ENCODE data around the gene F8A1. TPM values are rescaled to one million over a fixed set of nuclear protein-coding genes. Genes with fewer than 3 reads are reported as not detected.
"Not testable (repeated sequence)": the region's sequence is repeated elsewhere in the genome, so short reads cannot be mapped to it uniquely, and the experiment has no call there.

The F8A1 gene
- total RNA-seq (2021; fragmentation: NEBNext Ultra II Directional; extraction: Animal tissue kit (Norgen Biotek cat#: 25700)) (26.8 and 30.2 TPM in 2 replicates), polyA plus RNA-seq (2011; rRNA removed) (17.0 and 18.9 TPM in 2 replicates), polyA minus RNA-seq (2011; rRNA and poly(A)+ RNA removed) (8.5 and 12.9 TPM in 2 replicates)
- 9.2 TPM for polyA plus RNA-seq (2011; cell fraction: cytosol; rRNA removed)
- 9.8 TPM for polyA plus RNA-seq (2011; cell fraction: nucleus; rRNA removed)
- 23.4 to 29.8 TPM (median 27.3 TPM) in 4 replicates for polyA plus RNA-seq (2012, experiment 1 of 2)
- 30.1 TPM for polyA plus RNA-seq (2012, experiment 2 of 2)
- polyA plus RNA-seq (2013, experiment 1 of 2): 32.1 TPM
- 30.8 TPM for polyA plus RNA-seq (2013, experiment 2 of 2)
- polyA minus RNA-seq (2011; cell fraction: cytosol; rRNA and poly(A)+ RNA removed): 10.4 TPM
- polyA minus RNA-seq (2011; cell fraction: nucleus; rRNA and poly(A)+ RNA removed): 14.7 TPM
- long read RNA-seq, experiment 1, transcript F8A1-201 (1 exons, 1,713 nt): major isoform, 54 of 55 reads
- long read RNA-seq, experiment 1, partial matches to known transcripts: 0 of 55 reads
- long read RNA-seq, experiment 1, other reads (novel, unspliced or antisense): 1 of 55 reads
- long read RNA-seq, experiment 2: 0 reads

- H4K5ac ChIP-seq (ENCODE audit: insufficient read length, low read depth, low read length); H3K23ac ChIP-seq (ENCODE audit: insufficient read length); H3K27me3 ChIP-seq (replicated peaks in 1 of 4; ENCODE audit: control insufficient read depth in 3 of 4, extremely low read depth in 1 of 4, insufficient read depth in 3 of 4, low read length in 3 of 4); H3K4me3 ChIP-seq (ENCODE audit: extremely low read depth in 1 of 4, insufficient read depth in 2 of 4, low read depth in 3 of 4, low read length in 4 of 4); H3K4ac ChIP-seq (replicated peaks; ENCODE audit: insufficient read length, low read depth, low read length); H4K91ac ChIP-seq (replicated peaks; ENCODE audit: insufficient read length, low read length); H3K23me2 ChIP-seq (ENCODE audit: low read depth, low read length); H4K20me1 ChIP-seq (replicated peaks in 1 of 2; ENCODE audit: control insufficient read depth in 1 of 2, insufficient read depth in 2 of 2, low read length in 2 of 2); H2BK5ac ChIP-seq (ENCODE audit: low read depth, low read length); H3K9ac ChIP-seq (replicated peaks in 1 of 4; ENCODE audit: extremely low read depth in 1 of 4, low read depth in 3 of 4, low read length in 3 of 4); H3K36me3 ChIP-seq (ENCODE audit: control insufficient read depth in 2 of 4, insufficient read depth in 4 of 4, low read length in 3 of 4); H2BK120ac ChIP-seq (replicated peaks; ENCODE audit: low read depth, low read length); H3K56ac ChIP-seq (replicated peaks; ENCODE audit: insufficient read length, low read depth, low read length); H4K8ac ChIP-seq (ENCODE audit: extremely low read depth, insufficient read depth, low read length); H3K9me3 ChIP-seq (ENCODE audit: insufficient read depth in 2 of 2, low read depth in 1 of 2, low read length in 1 of 2); H3K18ac ChIP-seq (ENCODE audit: extremely low read depth, low read length); H2BK20ac ChIP-seq (ENCODE audit: low read length); H2AK5ac ChIP-seq (ENCODE audit: low read depth, low read length); CTCF ChIA-PET (ENCODE audit: partially characterized antibody); POLR2A ChIA-PET (ENCODE audit: partially characterized antibody); FAIRE-seq; H2BK12ac ChIP-seq (ENCODE audit: low read depth, low read length); H3K4me1 ChIP-seq (replicated peaks in 1 of 4; ENCODE audit: control insufficient read depth in 3 of 4, insufficient read depth in 4 of 4, low read length in 3 of 4); H3K79me1 ChIP-seq (ENCODE audit: low read depth, low read length); H2BK15ac ChIP-seq (ENCODE audit: low read length); H2AFZ ChIP-seq (ENCODE audit: low read length); H3K27ac ChIP-seq (ENCODE audit: low read depth, low read length); H3K14ac ChIP-seq (ENCODE audit: insufficient read length); H3K79me2 ChIP-seq (ENCODE audit: control insufficient read depth in 1 of 2, insufficient read depth in 2 of 2, low read length in 2 of 2): not testable (repeated sequence)
- 0 out of 4 replicates have a peak within 1 kb of the TSS, but pooled peaks of 1 of the 2 experiments have one; percentile 56 for H3K4me2 ChIP-seq (ENCODE audit: insufficient read depth in 1 of 2, low read depth in 2 of 2, low read length in 2 of 2)
- peak in 1 of 2 experiments; percentile 63 for DNase-seq (ENCODE audit: low read depth in 1 of 2, low spot score in 2 of 2)
- no CpG with 5 or more reads among the region's 91 CpGs for WGBS, 2 experiments (ENCODE audit: extremely low coverage in 1 of 2, insufficient coverage in 1 of 2, insufficient read length in 1 of 2, insufficient replicate concordance in 2 of 2, low coverage in 1 of 2, low lambda C conversion rate in 2 of 2, missing lambda C conversion rate in 1 of 2)
Observed at GRCh38 chrX:154886069-154886788, at the start of gene F8A1. Gene F8A1, plus strand, starts transcription at chrX:154886355. Its CDS starts 20 bp downstream, at chrX:154886375.

All from H1 (cell line).